Measurements from ENCODE around the gene LMTK3. TPM values are rescaled to one million over a fixed set of nuclear protein-coding genes. Genes with fewer than 3 reads are reported as not detected.

LMTK3 gene
- total and polyA plus RNA-seq, 2 of the 13 experiments (the other 11 are each of a cell fraction or from before 2014, with no cell fraction given) = 0.18 to 0.29 TPM

- TF ChIP-seq ZNF292 (CRISPR knock-in tag; IDR thresholded peaks at IDR 0.05; ENCODE audit: borderline replicate concordance, low read depth) (no peak), CBX1 (IDR thresholded peaks at IDR 0.05; ENCODE audit: low read depth) (no peak), SMARCE1 (IDR thresholded peaks at IDR 0.05; ENCODE audit: borderline replicate concordance) (no peak), GTF2F1 (IDR thresholded peaks at IDR 0.05; ENCODE audit: low read length) (no peak), MBD4 (IDR thresholded peaks at IDR 0.05; ENCODE audit: borderline replicate concordance, low read length) (no peak), ZNF570 (CRISPR knock-in tag; IDR thresholded peaks at IDR 0.05; ENCODE audit: borderline replicate concordance) (no peak), RNF2 (conservative IDR thresholded peaks at IDR 0.05; ENCODE audit: low read depth) (peak; percentile 58; the same call in 1 of the 2 replicates), SSRP1 (CRISPR knock-in tag; IDR thresholded peaks at IDR 0.05) (0 out of 2 replicates have a peak, but pooled peaks have one; percentile 21), ZNF574 (CRISPR knock-in tag; IDR thresholded peaks at IDR 0.05) (peak; percentile 31; the same call in 1 of the 2 replicates), TCF12 (IDR thresholded peaks at IDR 0.05) (no peak), TCF12 (CRISPR knock-in tag; IDR thresholded peaks at IDR 0.05) (no peak), MLX (CRISPR knock-in tag; IDR thresholded peaks at IDR 0.05) (no peak), RORA (CRISPR knock-in tag; IDR thresholded peaks at IDR 0.05) (no peak), TAF15 (IDR thresholded peaks at IDR 0.05; ENCODE audit: low read depth, low read length, poor library complexity, severe bottlenecking) (no peak), HBP1 (CRISPR knock-in tag; IDR thresholded peaks at IDR 0.05; ENCODE audit: low read depth) (no peak), ZNF557 (CRISPR knock-in tag; IDR thresholded peaks at IDR 0.05) (no peak), CC2D1A (CRISPR knock-in tag; IDR thresholded peaks at IDR 0.05) (no peak), RFXANK (CRISPR knock-in tag; IDR thresholded peaks at IDR 0.05) (no peak), ZNF563 (CRISPR knock-in tag; IDR thresholded peaks at IDR 0.05) (peak; percentile 31; the same call in 1 of the 2 replicates), POLR2AphosphoS5 (IDR thresholded peaks at IDR 0.05; ENCODE audit: low read depth, low read length) (no peak), ARHGAP35 (CRISPR knock-in tag; IDR thresholded peaks at IDR 0.05; ENCODE audit: borderline replicate concordance) (peak; percentile 47; the same call in 1 of the 2 replicates)
- TF ChIP-seq, protein P1, sequence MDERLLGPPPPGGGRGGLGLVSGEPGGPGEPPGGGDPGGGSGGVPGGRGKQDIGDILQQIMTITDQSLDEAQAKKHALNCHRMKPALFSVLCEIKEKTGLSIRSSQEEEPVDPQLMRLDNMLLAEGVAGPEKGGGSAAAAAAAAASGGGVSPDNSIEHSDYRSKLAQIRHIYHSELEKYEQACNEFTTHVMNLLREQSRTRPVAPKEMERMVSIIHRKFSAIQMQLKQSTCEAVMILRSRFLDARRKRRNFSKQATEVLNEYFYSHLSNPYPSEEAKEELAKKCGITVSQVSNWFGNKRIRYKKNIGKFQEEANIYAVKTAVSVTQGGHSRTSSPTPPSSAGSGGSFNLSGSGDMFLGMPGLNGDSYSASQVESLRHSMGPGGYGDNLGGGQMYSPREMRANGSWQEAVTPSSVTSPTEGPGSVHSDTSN (CRISPR knock-in tag; IDR thresholded peaks at IDR 0.05) = no peak
- TF ChIP-seq, protein P2, sequence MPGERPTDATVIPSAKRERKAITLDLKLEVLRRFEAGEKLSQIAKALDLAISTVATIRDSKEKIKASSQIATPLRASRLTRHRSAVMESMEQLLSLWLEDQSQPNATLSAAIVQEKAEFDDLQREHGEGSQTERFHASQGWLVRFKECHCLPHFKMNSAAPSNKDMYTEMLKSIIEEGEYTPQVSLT (CRISPR knock-in tag; IDR thresholded peaks at IDR 0.05; ENCODE audit: borderline replicate concordance, low read depth) = no peak
- TF ChIP-seq, protein P3, sequence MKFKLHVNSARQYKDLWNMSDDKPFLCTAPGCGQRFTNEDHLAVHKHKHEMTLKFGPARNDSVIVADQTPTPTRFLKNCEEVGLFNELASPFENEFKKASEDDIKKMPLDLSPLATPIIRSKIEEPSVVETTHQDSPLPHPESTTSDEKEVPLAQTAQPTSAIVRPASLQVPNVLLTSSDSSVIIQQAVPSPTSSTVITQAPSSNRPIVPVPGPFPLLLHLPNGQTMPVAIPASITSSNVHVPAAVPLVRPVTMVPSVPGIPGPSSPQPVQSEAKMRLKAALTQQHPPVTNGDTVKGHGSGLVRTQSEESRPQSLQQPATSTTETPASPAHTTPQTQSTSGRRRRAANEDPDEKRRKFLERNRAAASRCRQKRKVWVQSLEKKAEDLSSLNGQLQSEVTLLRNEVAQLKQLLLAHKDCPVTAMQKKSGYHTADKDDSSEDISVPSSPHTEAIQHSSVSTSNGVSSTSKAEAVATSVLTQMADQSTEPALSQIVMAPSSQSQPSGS (CRISPR knock-in tag; IDR thresholded peaks at IDR 0.05) = no peak
Measured at GRCh38 chr19:48496959-48497727, 14.5 kb downstream of the LMTK3 start (continued).

Measured in HepG2 (cell line).